Nucleus accumbens (tissue), 56 donors: ENCODE measurements around the gene SLC34A1.
"Not testable (repeated sequence)": the region's sequence is repeated elsewhere in the genome, so short reads cannot be mapped to it uniquely, and the experiment has no call there.

Experiments
- DNase-seq, 56 donors: peaks; one replicate each; lab custom pipeline; 2025; lab: John Stamatoyannopoulos, UW

SLC34A1 gene

GRCh38 chr5:177403792-177404640, 19.8 kb downstream of the SLC34A1 start:
- DNase-seq: peak in 47 of 56 donors; percentile 17 to 79 (median 49)

- DNase-seq: no peak
These were observed 20.5 kb downstream of the SLC34A1 start for GRCh38 chr5:177404641-177405179.

GRCh38 chr5:177405312-177405711, 21.1 kb downstream of the SLC34A1 start:
- no peak for DNase-seq

- DNase-seq: peak in 2 of 56 donors; percentile 10 to 11
These were observed 21.6 kb downstream of the SLC34A1 start for GRCh38 chr5:177405805-177406204.

GRCh38 chr5:177409043-177409801, 25.0 kb downstream of the SLC34A1 start, which contains the start of gene F12:
F12 (minus strand) TSS chr5:177409564; CDS start chr5:177409527, 37 bp downstream.
- DNase-seq: no peak

- DNase-seq: no peak
These were observed 26.3 kb downstream of the SLC34A1 start for GRCh38 chr5:177410575-177410974.

- no peak for DNase-seq
These were observed 28.5 kb downstream of the SLC34A1 start for GRCh38 chr5:177412603-177413233.

- peak in 2 of 56 donors; percentile 13 to 33 for DNase-seq
These were observed 30.2 kb downstream of the SLC34A1 start for GRCh38 chr5:177414481-177414880.

GRCh38 chr5:177417081-177417480, 32.8 kb downstream of the SLC34A1 start:
- not testable (repeated sequence) for DNase-seq

- DNase-seq: no peak
These were observed 34.8 kb downstream of the SLC34A1 start for GRCh38 chr5:177419046-177419445.

- not testable (repeated sequence) for DNase-seq
These were observed 36.2 kb downstream of the SLC34A1 start for GRCh38 chr5:177420472-177420871.

- DNase-seq: no peak
These were observed 37.0 kb downstream of the SLC34A1 start for GRCh38 chr5:177421062-177421798.

- DNase-seq: no peak
These were observed 39.4 kb downstream of the SLC34A1 start for GRCh38 chr5:177423671-177424070.

- no peak for DNase-seq
These were observed 41.1 kb downstream of the SLC34A1 start for GRCh38 chr5:177425196-177425800.

- peak; percentile 94 to 100 (median 100) for DNase-seq
These were observed 41.7 kb downstream of the SLC34A1 start for GRCh38 chr5:177425801-177426565.

GRCh38 chr5:177426566-177427210, 42.5 kb downstream of the SLC34A1 start, which contains the start of gene GRK6:
GRK6 (plus strand) TSS chr5:177426676; CDS start chr5:177426846, 170 bp downstream.
- peak in 10 of 56 donors; percentile 22 to 71 (median 64) for DNase-seq

- DNase-seq: no peak
These were observed 43.1 kb downstream of the SLC34A1 start for GRCh38 chr5:177427211-177427822.
